Neutrophil (primary cell): ENCODE measurements around the gene TMEM198.
A peak's percentile ranks its signal among the peaks of the same experiment; 100 is the strongest.

Experiments used
- H3K27ac ChIP-seq: fragments of 200-600 bp; sonication (generic); 2 replicates; pipeline ENCODE4 v1.5.1; 2016; ENCODE audit warnings: mild to moderate bottlenecking, moderate library complexity
- H3K27me3 ChIP-seq: fragments of 200-600 bp; sonication (generic); 2 replicates; pipeline ENCODE4 v1.6.0; 2016; ENCODE audit warnings: mild to moderate bottlenecking
- H3K36me3 ChIP-seq: fragments of 200-600 bp; sonication (generic); 2 replicates; pipeline ENCODE4 v1.5.1; 2017
- H3K4me1 ChIP-seq, 2 experiments: fragments of 200-600 bp in 1 of 2; sonication (generic) in 1 of 2; 1 replicate in 1 of 2; 2 replicates in 1 of 2; pipeline versions ENCODE4 v1.5.1 to v1.6.1; 2013 to 2016; ENCODE audit warnings: low read depth in 1 of 2, low read length in 1 of 2, mild to moderate bottlenecking in 1 of 2, moderate library complexity in 1 of 2; ENCODE audit not compliant: control insufficient read depth in 1 of 2, insufficient read depth in 1 of 2
- H3K4me3 ChIP-seq, 2 experiments: fragments of 200-600 bp in 1 of 2; sonication (generic) in 1 of 2; 1 replicate in 1 of 2; 2 replicates in 1 of 2; pipeline ENCODE4 v1.5.1; 2013 to 2016; ENCODE audit warnings: low read depth in 1 of 2, low read length in 1 of 2, mild to moderate bottlenecking in 1 of 2, moderate library complexity in 1 of 2
- H3K9me3 ChIP-seq: fragments of 200-600 bp; sonication (generic); 2 replicates; pipeline ENCODE4 v1.5.1; 2016
- CTCF ChIP-seq: fragments of 200-600 bp; sonication (generic); IDR thresholded peaks from 2 replicates; pipeline ENCODE4 v1.5.1; 2016; ENCODE audit warnings: antibody characterized with exemption

TMEM198 gene

DNA sequence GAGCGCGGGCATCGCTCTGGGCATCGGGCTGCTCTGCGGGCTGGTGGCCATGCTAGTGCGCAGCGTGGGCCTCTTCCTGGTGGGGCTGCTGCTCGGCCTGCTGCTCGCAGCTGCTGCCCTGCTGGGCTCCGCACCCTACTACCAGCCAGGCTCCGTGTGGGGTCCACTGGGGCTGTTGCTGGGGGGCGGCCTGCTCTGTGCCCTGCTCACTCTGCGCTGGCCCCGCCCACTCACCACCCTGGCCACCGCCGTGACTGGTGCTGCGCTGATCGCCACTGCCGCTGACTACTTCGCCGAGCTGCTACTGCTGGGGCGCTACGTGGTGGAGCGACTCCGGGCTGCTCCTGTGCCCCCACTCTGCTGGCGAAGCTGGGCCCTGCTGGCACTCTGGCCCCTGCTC lies 3.8 kb downstream of the TMEM198 start:
- Histone ChIP-seq H3K27me3 (peaks cover 100% of the 10 kb centered on the region), H3K9me3 (no peaks in the 10 kb centered on the region), H3K36me3 (no peaks in the 10 kb centered on the region), H3K27ac (no peak overlapping the region), H3K4me3 (no peak overlapping the region), H3K4me1 (peaks cover 20 to 28% of the 10 kb centered on the region in 2 experiments)
- TF ChIP-seq CTCF, result no peak

DNA sequence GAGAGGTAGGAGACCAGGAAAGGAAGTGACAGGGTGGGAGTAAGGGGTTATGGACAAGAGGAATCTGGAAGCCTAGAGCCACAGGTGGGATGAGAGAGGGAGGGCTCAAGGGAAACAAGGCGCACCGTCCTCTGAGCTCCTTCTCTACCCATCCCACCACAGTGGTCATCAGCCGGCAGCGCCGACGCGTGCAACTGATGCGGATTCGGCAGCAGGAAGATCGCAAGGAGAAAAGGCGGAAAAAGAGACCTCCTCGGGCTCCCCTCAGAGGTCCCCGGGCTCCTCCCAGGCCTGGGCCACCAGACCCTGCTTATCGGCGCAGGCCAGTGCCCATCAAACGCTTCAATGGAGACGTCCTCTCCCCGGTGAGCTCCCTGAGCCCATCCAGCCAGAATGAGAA lies 5.2 kb downstream of the TMEM198 start:
- H3K9me3 ChIP-seq, result no peaks in the 10 kb centered on the region
- peaks cover 12 to 19% of the 10 kb centered on the region in 2 experiments for H3K4me1 ChIP-seq
- no peak for TF ChIP-seq CTCF
- no peak overlapping the region for H3K4me3 ChIP-seq
- H3K36me3 ChIP-seq, result no peaks in the 10 kb centered on the region
- peaks cover 100% of the 10 kb centered on the region for H3K27me3 ChIP-seq
- H3K27ac ChIP-seq, result no peak overlapping the region

DNA sequence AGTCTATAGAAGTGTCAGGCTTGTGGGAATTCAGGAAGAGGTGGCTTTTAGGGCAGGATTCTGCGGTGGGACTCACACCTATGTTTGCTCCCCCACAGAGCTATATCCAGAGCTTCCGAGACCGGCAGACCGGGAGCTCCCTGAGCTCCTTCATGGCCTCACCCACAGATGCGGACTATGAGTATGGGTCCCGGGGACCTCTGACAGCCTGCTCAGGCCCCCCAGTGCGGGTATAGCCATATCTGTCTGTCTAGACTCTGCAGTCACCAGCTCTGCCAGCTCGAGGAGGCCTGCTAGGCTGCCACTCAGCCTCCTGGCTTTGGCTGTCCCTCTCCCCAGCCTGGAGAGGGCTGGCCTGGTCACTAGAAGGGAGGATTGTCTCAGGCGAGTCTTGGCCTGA lies 5.8 kb downstream of the TMEM198 start:
- Histone ChIP-seq H3K4me3 (no peak overlapping the region), H3K27ac (no peak overlapping the region), H3K4me1 (peaks cover 9 to 16% of the 10 kb centered on the region in 2 experiments), H3K36me3 (no peaks in the 10 kb centered on the region), H3K9me3 (no peaks in the 10 kb centered on the region), H3K27me3 (peaks cover 100% of the 10 kb centered on the region)
- TF ChIP-seq CTCF, result no peak

DNA sequence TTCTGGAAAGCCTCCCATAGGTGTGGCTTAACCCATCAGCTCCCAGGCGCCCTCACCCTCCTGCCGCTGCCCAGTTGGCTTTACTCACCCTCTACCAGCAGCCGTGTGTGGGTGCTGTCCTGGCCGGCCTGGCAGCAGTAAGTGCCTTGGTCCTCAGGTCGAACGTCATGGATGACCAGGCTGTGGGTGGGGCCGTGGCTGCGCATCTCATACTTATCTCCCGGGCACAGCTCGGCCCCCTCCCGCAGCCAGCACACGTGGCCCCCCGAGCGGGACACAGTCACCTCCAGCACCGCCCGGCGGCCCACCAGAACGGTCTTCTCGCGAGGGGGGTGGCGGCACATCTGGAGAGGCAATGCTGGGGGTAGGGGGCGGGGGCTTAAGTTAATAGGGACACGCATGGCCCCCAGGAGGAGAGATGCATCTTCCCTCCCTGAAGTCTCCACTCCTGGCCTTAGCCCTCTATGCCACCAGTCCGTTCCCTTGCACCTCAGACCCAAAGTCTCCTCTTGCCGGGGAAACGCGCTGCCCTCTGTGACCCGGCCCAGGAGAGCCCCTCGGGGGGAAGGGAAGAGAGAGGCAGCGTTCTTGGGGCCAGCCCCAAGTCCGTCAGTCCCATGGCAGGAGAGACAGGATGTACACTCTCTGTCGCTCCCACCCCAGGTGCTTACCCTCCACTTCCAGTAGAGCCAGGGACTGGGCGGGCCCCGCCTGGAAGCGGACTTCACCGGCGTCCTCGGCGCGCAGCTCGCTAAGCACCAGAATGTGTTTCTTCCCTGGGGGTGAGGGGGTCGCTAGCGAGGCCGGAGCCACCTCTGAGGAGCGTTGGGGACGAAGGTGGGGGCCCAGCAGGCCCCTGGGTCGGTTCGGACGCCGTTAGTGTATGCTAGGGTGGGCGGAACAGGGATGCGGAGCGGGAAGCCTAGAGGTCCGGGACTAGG lies 7.9 kb downstream of the TMEM198 start:
- TF ChIP-seq CTCF, result no peak
- Histone ChIP-seq H3K27me3 (peaks cover 96% of the 10 kb centered on the region), H3K9me3 (no peaks in the 10 kb centered on the region), H3K36me3 (no peaks in the 10 kb centered on the region), H3K4me3 (peak overlapping the region; percentile 51 to 61), H3K4me1 (peaks cover 9 to 16% of the 10 kb centered on the region in 2 experiments), H3K27ac (no peak overlapping the region)

GRCh38 chr2:219552382-219553167 lies 8.7 kb downstream of the TMEM198 start:
- Histone ChIP-seq H3K36me3 (no peaks in the 10 kb centered on the region), H3K27ac (no peak overlapping the region), H3K4me3 (peak overlapping the region; percentile 51 to 61), H3K9me3 (no peaks in the 10 kb centered on the region), H3K27me3 (peaks cover 88% of the 10 kb centered on the region), H3K4me1 (peaks cover 9 to 16% of the 10 kb centered on the region in 2 experiments)
- TF ChIP-seq CTCF, result no peak
